HCT116 (cell line): ENCODE measurements around the gene TGFBI. TPM values are rescaled to one million over a fixed set of nuclear protein-coding genes. Genes with fewer than 3 reads are reported as not detected.

ENCODE experiments used
- ATAC-seq: fragments of 200-7000 bp; cut with Tn5 transposase; 2 replicates; pipeline ENCODE4 v1.9.1; 2020; ENCODE audit warnings: mild to moderate bottlenecking, moderate library complexity
- BruUV-seq: library from RNA; stranded (reverse); fragments of 400-500 nt; replicated peaks from 2 replicates; lab custom pipeline; 2021; lab: Mats Ljungman, UMichigan
- CTCF ChIA-PET: fragments of 300-600 bp; sonication (Branson Sonifier 250); formaldehyde crosslinking; loops from one replicate; lab custom pipeline; 2021; ENCODE audit warnings: antibody characterized with exemption; lab: Charles Lee
- POLR2A ChIA-PET: fragments of 300-600, 350-600 bp; sonication (Branson Sonifier 250); formaldehyde crosslinking; loops from one replicate; lab custom pipeline; 2021; ENCODE audit warnings: antibody characterized with exemption; lab: Charles Lee
- RAD21 ChIA-PET, 2 experiments: fragments of 300-600 bp; sonication (Branson Sonifier 250); formaldehyde crosslinking; loops; one replicate each; lab custom pipeline; 2023; ENCODE audit warnings: low total read pairs in 2 of 2; ENCODE audit not compliant: uncharacterized antibody in 2 of 2, unreplicated experiment in 2 of 2, low non-redundant PET in 1 of 2; lab: Charles Lee
- DNase-seq: peaks from one replicate; pipeline ENCODE4 v3.0.0-alpha.2; 2010; ENCODE audit warnings: low read depth, low spot score
- H2AFZ ChIP-seq: fragments of 200-600 bp; shearing (Covaris generic), sonication (generic); 2 replicates; pipeline ENCODE4 v1.6.1; 2017; ENCODE audit warnings: low read depth, mixed run types, mixed read lengths, antibody characterized with exemption, low read length; ENCODE audit not compliant: poor library complexity, severe bottlenecking
- H3K27ac ChIP-seq: 2 replicates; pipeline ENCODE4 v1.5.1; 2012; ENCODE audit warnings: low read depth, low read length
- H3K27me3 ChIP-seq: fragments of 200-600 bp; sonication (generic); 2 replicates; pipeline ENCODE4 v1.6.1; 2016; ENCODE audit warnings: mixed run types, low read length, mixed read lengths; ENCODE audit not compliant: insufficient read depth
- H3K36me3 ChIP-seq, 2 experiments: fragments of 200-500 bp in 1 of 2; fragments of 200-600 bp in 1 of 2; sonication (Bioruptor generic) in 1 of 2; sonication (generic) in 1 of 2; 2 replicates each; pipeline versions ENCODE4 v1.5.1 to v1.6.1; 2014 to 2016; ENCODE audit warnings: low read length in 2 of 2, inconsistent platforms in 1 of 2, mixed read lengths in 1 of 2, mixed run types in 1 of 2; ENCODE audit not compliant: insufficient read depth in 2 of 2, control insufficient read depth in 1 of 2
- H3K4me1 ChIP-seq, 2 experiments: fragments of 200-600 bp in 1 of 2; sonication (generic) in 1 of 2; 2 replicates each; pipeline versions ENCODE4 v1.5.1 to v1.6.1; 2012 to 2017; ENCODE audit warnings: low read length in 2 of 2, inconsistent platforms in 1 of 2, mild to moderate bottlenecking in 1 of 2, mixed read lengths in 1 of 2, mixed run types in 1 of 2, moderate library complexity in 1 of 2; ENCODE audit not compliant: insufficient read depth in 2 of 2, control insufficient read depth in 1 of 2
- H3K4me2 ChIP-seq: fragments of 200-600 bp; sonication (generic); 2 replicates; pipeline ENCODE4 v1.6.1; 2017; ENCODE audit warnings: mixed run types, low read length, mixed read lengths
- H3K4me3 ChIP-seq, 2 experiments: fragments of 200-600 bp in 1 of 2; sonication (generic) in 1 of 2; replicated peaks in 1 of 2; 2 replicates each; pipeline ENCODE4 v1.5.1; 2011 to 2016; ENCODE audit warnings: low read length in 2 of 2, control low read depth in 1 of 2, low read depth in 1 of 2, mild to moderate bottlenecking in 1 of 2, mixed read lengths in 1 of 2, mixed run types in 1 of 2
- H3K79me2 ChIP-seq: fragments of 200-600 bp; sonication (generic); 2 replicates; pipeline ENCODE4 v1.6.1; 2017; ENCODE audit warnings: mild to moderate bottlenecking, mixed run types, low read length, moderate library complexity, mixed read lengths; ENCODE audit not compliant: insufficient read depth
- H3K9ac ChIP-seq: fragments of 200-600 bp; sonication (generic); 2 replicates; pipeline ENCODE4 v1.6.1; 2016; ENCODE audit warnings: low read length, mixed read lengths
- H3K9me2 ChIP-seq: fragments of 200-600 bp; sonication (generic), shearing (Covaris generic); 2 replicates; pipeline ENCODE4 v1.6.1; 2017; ENCODE audit warnings: mixed run types, mild to moderate bottlenecking, moderate library complexity; ENCODE audit not compliant: insufficient read depth
- H3K9me3 ChIP-seq, 2 experiments: fragments of 200-500 bp in 1 of 2; fragments of 200-600 bp in 1 of 2; sonication (Bioruptor generic) in 1 of 2; sonication (generic) in 1 of 2; 2 replicates each; pipeline ENCODE4 v1.6.1; 2014 to 2017; ENCODE audit warnings: low read length in 2 of 2, mixed read lengths in 2 of 2, inconsistent platforms in 1 of 2, low read depth in 1 of 2, mild to moderate bottlenecking in 1 of 2, mixed run types in 1 of 2, moderate library complexity in 1 of 2; ENCODE audit not compliant: control insufficient read depth in 1 of 2, insufficient read depth in 1 of 2
- H4K20me1 ChIP-seq: fragments of 200-600 bp; sonication (generic), shearing (Covaris generic); 2 replicates; pipeline ENCODE4 v1.6.1; 2017; ENCODE audit warnings: mixed run types, mild to moderate bottlenecking, moderate library complexity; ENCODE audit not compliant: insufficient read depth
- CEBPB ChIP-seq: IDR thresholded peaks from 2 replicates; pipeline ENCODE4 v1.6.1; 2012; ENCODE audit warnings: low read depth
- EGR1 ChIP-seq: IDR thresholded peaks from 2 replicates; pipeline ENCODE4 v1.6.1; 2012; ENCODE audit warnings: low read depth
- ELF1 ChIP-seq: IDR thresholded peaks from 2 replicates; pipeline ENCODE4 v1.6.1; 2012; ENCODE audit warnings: low read depth, borderline replicate concordance
- EZH2 ChIP-seq: fragments of 200-600 bp; sonication (generic); IDR thresholded peaks from 2 replicates; pipeline ENCODE4 v1.6.1; 2017; ENCODE audit warnings: antibody characterized with exemption, mixed run types
- POLR2A ChIP-seq: IDR thresholded peaks from 2 replicates; pipeline ENCODE4 v1.7.0; 2011; ENCODE audit warnings: borderline replicate concordance; ENCODE audit not compliant: insufficient read depth, insufficient read length; ENCODE audit errors: extremely low read depth
- POLR2AphosphoS5 ChIP-seq: IDR thresholded peaks from 2 replicates; pipeline ENCODE4 v1.6.1; 2011; ENCODE audit warnings: mild to moderate bottlenecking, low read depth, low read length, moderate library complexity
- REST ChIP-seq: IDR thresholded peaks from 2 replicates; pipeline ENCODE4 v1.6.1; 2012; ENCODE audit warnings: low read depth
- ZNF274 ChIP-seq: fragments of 200-500 bp; sonication (Bioruptor generic); IDR thresholded peaks from 2 replicates; pipeline ENCODE4 v1.6.1; 2014; ENCODE audit warnings: mild to moderate bottlenecking, low read depth, low read length, inconsistent platforms
- intact Hi-C: fragments of 100-400 bp; cut with micrococcal nuclease; formaldehyde crosslinking; loops from 2 replicates; pipeline ENCODE4 v1.10.0; 2022
- total RNA-seq: library from RNA; stranded (reverse); gene quantifications from one replicate; pipeline ENCODE4 v1.2.1, GENCODE V29; 2021; ENCODE audit not compliant: unreplicated experiment

TGFBI gene
- total RNA-seq, 1 experiment from 2014 or later = 0.64 TPM

GRCh38 chr5:135988546-135988945, 40.2 kb upstream of the TGFBI start:
- H4K20me1 ChIP-seq = no peaks in the 10 kb centered on the region
- H3K4me3 ChIP-seq = no peak overlapping the region
- H3K9me3 ChIP-seq = no peaks in the 10 kb centered on the region
- no peaks in the 10 kb centered on the region for H3K4me1 ChIP-seq
- H3K27ac ChIP-seq = no peak overlapping the region
- TF ChIP-seq EGR1 (no peak), POLR2AphosphoS5 (no peak), ZNF274 (no peak), REST (no peak), CEBPB (no peak)
- ATAC-seq = no peak
- BruUV-seq = no TSS peak
- H3K4me2 ChIP-seq = no peak overlapping the region
- H3K9me2 ChIP-seq = no peaks in the 10 kb centered on the region
- intact Hi-C loops = no loop called here
- H3K79me2 ChIP-seq = no peaks in the 10 kb centered on the region
- H3K27me3 ChIP-seq = peaks cover 36% of the 10 kb centered on the region; the same call in 1 of the 2 replicates
- H2AFZ ChIP-seq = no peak overlapping the region
- CTCF ChIA-PET = interaction anchor here (1.7 kb wide), 1 partner anchor 11 kb away, joined by 6 read pairs; no protein-coding TSS in a partner anchor
- RAD21 ChIA-PET = no interaction called here
- H3K36me3 ChIP-seq = no peaks in the 10 kb centered on the region
- no peak for DNase-seq
- no peak overlapping the region for H3K9ac ChIP-seq
- POLR2A ChIA-PET = no interaction called here

GRCh38 chr5:135989686-135990085, 39.1 kb upstream of the TGFBI start:
- intact Hi-C loops = no loop called here
- H3K27ac ChIP-seq = no peak overlapping the region
- ChIA-PET RAD21 (no interaction called here), POLR2A (no interaction called here)
- TF ChIP-seq POLR2A = no peak
- TF ChIP-seq ELF1 = no peak
- TF ChIP-seq EZH2 = no peak
- TF ChIP-seq ZNF274 = no peak
- no peak for TF ChIP-seq EGR1
- TF ChIP-seq, all 23 proteins: peak for 0
- Histone ChIP-seq H3K9ac (no peak overlapping the region), H3K4me1 (no peaks in the 10 kb centered on the region), H4K20me1 (no peaks in the 10 kb centered on the region), H3K79me2 (no peaks in the 10 kb centered on the region), H3K9me3 (no peaks in the 10 kb centered on the region), H3K9me2 (no peaks in the 10 kb centered on the region), H3K4me3 (no peak overlapping the region), H3K36me3 (no peaks in the 10 kb centered on the region), H2AFZ (no peak overlapping the region), H3K27me3 (peaks cover 41% of the 10 kb centered on the region; the same call in 1 of the 2 replicates), H3K4me2 (no peak overlapping the region)
- no peak for DNase-seq
- no peak for ATAC-seq
- no TSS peak for BruUV-seq
- CTCF ChIA-PET = interaction anchor here (1.4 kb wide), 1 partner anchor 68 kb away, joined by 5 read pairs; no protein-coding TSS in a partner anchor
